Stomach (tissue), 9 donors: ENCODE measurements around the gene EBI3. TPM values are rescaled to one million over a fixed set of nuclear protein-coding genes. Genes with fewer than 3 reads are reported as not detected.

Source experiments
- DNase-seq, 2 donors: peaks; one replicate each; pipeline versions ENCODE4 v3.0.0 to v3.0.0-alpha.2; 2013 to 2019
- H3K27ac ChIP-seq, 5 donors: fragments of 200-600 bp in 4 of 5; sonication (generic) in 4 of 5; one replicate each; pipeline ENCODE4 v1.5.1; 2013 to 2019; ENCODE audit warnings: mild to moderate bottlenecking in 1 of 5, moderate library complexity in 1 of 5
- H3K27me3 ChIP-seq, 3 donors: fragments of 200-600 bp; sonication (generic); one replicate each; pipeline ENCODE4 v1.5.1; 2017 to 2019; ENCODE audit warnings: mixed run types in 1 of 3
- H3K36me3 ChIP-seq, 4 donors: fragments of 200-600 bp; sonication (generic); 1 replicate in 3 of 4; 2 replicates in 1 of 4; pipeline ENCODE4 v1.5.1; 2016 to 2019
- H3K4me1 ChIP-seq, 4 donors: fragments of 200-600 bp; sonication (generic); one replicate each; pipeline ENCODE4 v1.5.1; 2016 to 2019
- H3K4me3 ChIP-seq, 4 donors: fragments of 200-600 bp; sonication (generic) in 3 of 4; one replicate each; pipeline ENCODE4 v1.5.1; 2016 to 2019; ENCODE audit warnings: mild to moderate bottlenecking in 1 of 4
- H3K9me3 ChIP-seq, 4 donors: fragments of 200-600 bp; sonication (generic); one replicate each; pipeline ENCODE4 v1.5.1; 2016 to 2019
- CTCF ChIP-seq, 7 experiments: fragments of 450-650 bp in 4 of 7; fragments of 200-600 bp in 3 of 7; sonication (generic) in 3 of 7; IDR thresholded peaks; one replicate each; pipeline ENCODE4 v1.5.1; 2016 to 2019; ENCODE audit warnings: antibody characterized with exemption in 7 of 7, control low read depth in 2 of 7, mild to moderate bottlenecking in 1 of 7
- EP300 ChIP-seq: sonication (generic); formaldehyde crosslinking; IDR thresholded peaks from one replicate; pipeline ENCODE4 v1.6.1; 2017; ENCODE audit warnings: antibody characterized with exemption
- POLR2A ChIP-seq, 4 donors: fragments of 450-650 bp; IDR thresholded peaks; one replicate each; pipeline ENCODE4 v1.6.1; 2016; ENCODE audit warnings: antibody characterized with exemption in 4 of 4, control low read depth in 2 of 4, mild to moderate bottlenecking in 1 of 4, moderate library complexity in 1 of 4
- POLR2AphosphoS5 ChIP-seq, 3 donors: sonication (generic); formaldehyde crosslinking; IDR thresholded peaks; one replicate each; pipeline ENCODE4 v1.6.1; 2016; ENCODE audit warnings: antibody characterized with exemption in 3 of 3
- WGBS, 5 donors: extraction: QIAGEN DNeasy Blood & Tissue Kit in 3 of 5; methylation state at CpG; one replicate each; pipeline versions ENCODE4 v1.1.5 to v1.1.7; 2013 to 2018; 5-methylcytosine and 5-hydroxymethylcytosine counted together
- intact Hi-C: fragments of 100-400 bp; cut with DNase I; formaldehyde crosslinking; loops from one replicate; pipeline ENCODE4 v1.15.1; 2023; ENCODE audit warnings: low total_unique reads
- polyA plus RNA-seq, 3 donors: library from polyadenylated mRNA; stranded (reverse); fragments of 200-250 nt; gene quantifications; one replicate each; pipeline ENCODE4 v1.2.3, GENCODE V29; 2013
- total RNA-seq, 5 donors: library from RNA; depleted of rRNA; stranded (reverse); fragments of >200 nt; gene quantifications; one replicate each; pipeline versions ENCODE4 v1.1.0 to v1.2.3, GENCODE V29; 2014 to 2016
- donor health status: healthy with polysubstance abuse.
- donor health status: Bipolar disorder and iron deficiency.
- donor health status: healthy.

Gene EBI3
- total and polyA plus RNA-seq, 8 donors = 0.55 to 2.7 (median 2.3) TPM; not detected in 4

DNA sequence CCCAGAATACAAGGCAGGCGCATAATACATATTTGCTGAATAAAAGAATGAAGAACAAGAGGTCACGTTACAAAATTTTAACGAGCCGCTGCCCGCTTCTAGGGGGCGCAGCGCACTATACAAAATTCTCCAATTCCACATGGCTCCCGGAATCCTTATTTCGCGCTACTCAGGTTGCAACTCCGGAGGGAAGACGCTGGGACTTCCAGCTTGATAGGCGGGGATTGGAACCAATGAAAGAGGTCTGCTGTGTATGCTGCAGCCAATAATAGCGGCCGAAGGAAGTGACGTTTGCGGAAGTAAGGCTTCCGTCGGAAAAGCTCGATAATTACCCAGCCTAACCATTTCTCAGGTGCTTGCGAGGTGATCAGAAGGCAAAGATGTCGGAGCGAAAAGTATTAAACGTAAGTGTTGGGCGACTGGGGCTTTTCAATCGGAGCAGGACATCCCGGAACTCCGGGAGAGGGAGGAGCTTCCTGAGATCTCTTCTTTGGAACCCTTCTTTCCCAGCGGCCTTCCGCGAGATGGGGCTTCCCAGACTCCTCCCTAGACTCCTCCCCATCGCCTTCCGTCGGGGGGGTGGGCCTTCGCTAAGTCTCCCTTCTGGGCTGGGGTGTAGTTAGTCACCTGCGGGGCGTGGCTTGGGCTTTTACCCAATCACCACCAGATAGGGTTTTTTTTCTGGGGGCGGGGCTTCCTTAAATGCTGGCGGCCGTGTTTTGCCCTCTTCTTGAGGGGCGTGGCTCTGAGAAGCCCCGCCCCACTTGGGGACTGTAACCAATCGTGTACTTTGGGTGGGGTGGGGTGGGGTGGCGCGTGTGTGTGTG, 17.7 kb downstream of the EBI3 start, which contains the start of gene YJU2:
Gene YJU2 (plus strand): TSS at position 314 of the 827 bp plus-strand sequence. CDS start 67 bp downstream, at position 381.
- Histone ChIP-seq H3K36me3 (peaks cover 34 to 40% (median 35%) of the 10 kb centered on the region in 4 donors), H3K4me3 (peak within 1 kb of the TSS; percentile 43 to 84 (median 54)), H3K4me1 (peaks cover 9 to 17% (median 15%) of the 10 kb centered on the region in 4 donors), H3K27ac (peak within 1 kb of the TSS; percentile 93 to 98 (median 96)), H3K27me3 (no peaks in the 10 kb centered on the region), H3K9me3 (peaks cover 0 to 6% (median 4%) of the 10 kb centered on the region in 4 donors)
- TF ChIP-seq POLR2A (IDR thresholded peaks at IDR 0.05) (no peak), POLR2AphosphoS5 (IDR thresholded peaks at IDR 0.05) (peak; percentile 43 to 69 (median 59)), CTCF (IDR thresholded peaks at IDR 0.05) (peak in 3 of 7 experiments; percentile 12 to 47 (median 36))
- WGBS, 5 donors = 0 to 2% (median 0%) methylated on average over 41 to 45 of the region's 45 CpGs
- DNase-seq = peak; percentile 99
- intact Hi-C loops = no loop called here

DNA sequence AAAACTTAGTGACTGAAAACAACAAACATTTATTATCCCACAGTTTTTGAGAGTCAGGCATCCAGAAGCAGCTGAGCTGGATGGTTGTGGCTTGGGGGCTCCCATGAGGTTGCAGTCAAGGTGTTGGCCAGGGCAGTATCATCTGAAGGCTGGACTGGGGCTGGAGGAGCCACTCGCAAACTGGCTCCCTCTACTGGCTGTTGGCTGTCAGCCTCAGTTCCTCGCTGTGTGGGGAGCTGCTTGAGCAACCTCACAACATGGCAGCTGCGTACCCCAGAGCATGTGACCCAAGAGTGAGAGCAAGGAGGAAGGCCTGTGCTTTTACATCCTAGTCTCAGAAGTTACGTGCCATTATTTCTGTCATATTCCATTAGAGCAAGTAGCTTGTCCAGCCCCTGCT, 27.2 kb downstream of the EBI3 start:
- no peak for TF ChIP-seq POLR2AphosphoS5 (IDR thresholded peaks at IDR 0.05)
- TF ChIP-seq EP300 = no peak
- no peak for TF ChIP-seq CTCF (IDR thresholded peaks at IDR 0.05)
- no peak for TF ChIP-seq POLR2A (IDR thresholded peaks at IDR 0.05)
- intact Hi-C loops = no loop called here
- Histone ChIP-seq H3K4me3 (no peak overlapping the region), H3K36me3 (peaks cover 76 to 100% (median 100%) of the 10 kb centered on the region in 4 donors), H3K27me3 (no peaks in the 10 kb centered on the region), H3K9me3 (peaks cover 0 to 8% (median 4%) of the 10 kb centered on the region in 4 donors), H3K27ac (no peak overlapping the region), H3K4me1 (no peaks in the 10 kb centered on the region)
- 96 to 100% (median 99%) methylated on average over 2 to 4 of the region's 4 CpGs for WGBS, 5 donors
- no peak for DNase-seq

DNA sequence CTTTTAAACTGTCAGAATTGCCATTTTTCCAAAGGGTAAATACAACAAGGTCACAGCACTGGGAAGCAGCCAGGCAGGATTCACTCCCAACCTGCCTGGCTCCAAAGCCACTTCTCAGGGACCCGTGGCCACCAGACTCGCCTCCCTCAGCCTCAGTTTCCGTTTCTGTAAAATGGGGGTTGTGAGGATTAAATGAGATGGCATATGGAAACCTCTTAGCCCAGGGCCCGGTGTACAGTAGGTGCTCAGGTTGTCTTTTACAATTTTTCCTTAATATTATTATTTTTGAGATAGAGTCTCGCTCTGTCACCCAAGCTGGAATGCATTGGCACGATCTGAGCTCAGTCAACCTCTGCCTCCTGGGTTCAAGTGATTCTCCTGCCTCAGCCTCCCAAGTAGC, 27.7 kb downstream of the EBI3 start:
- WGBS, 5 donors = 82 to 98% (median 90%) methylated on average over 6 of the region's 6 CpGs
- Histone ChIP-seq H3K27ac (no peak overlapping the region), H3K27me3 (no peaks in the 10 kb centered on the region), H3K4me3 (no peak overlapping the region), H3K9me3 (peaks cover 0 to 8% (median 4%) of the 10 kb centered on the region in 4 donors), H3K4me1 (no peaks in the 10 kb centered on the region), H3K36me3 (peaks cover 76 to 100% (median 100%) of the 10 kb centered on the region in 4 donors)
- intact Hi-C loops = no loop called here
- TF ChIP-seq EP300 = no peak
- no peak for TF ChIP-seq POLR2A (IDR thresholded peaks at IDR 0.05)
- no peak for TF ChIP-seq CTCF (IDR thresholded peaks at IDR 0.05)
- no peak for TF ChIP-seq POLR2AphosphoS5 (IDR thresholded peaks at IDR 0.05)
- no peak for DNase-seq

DNA sequence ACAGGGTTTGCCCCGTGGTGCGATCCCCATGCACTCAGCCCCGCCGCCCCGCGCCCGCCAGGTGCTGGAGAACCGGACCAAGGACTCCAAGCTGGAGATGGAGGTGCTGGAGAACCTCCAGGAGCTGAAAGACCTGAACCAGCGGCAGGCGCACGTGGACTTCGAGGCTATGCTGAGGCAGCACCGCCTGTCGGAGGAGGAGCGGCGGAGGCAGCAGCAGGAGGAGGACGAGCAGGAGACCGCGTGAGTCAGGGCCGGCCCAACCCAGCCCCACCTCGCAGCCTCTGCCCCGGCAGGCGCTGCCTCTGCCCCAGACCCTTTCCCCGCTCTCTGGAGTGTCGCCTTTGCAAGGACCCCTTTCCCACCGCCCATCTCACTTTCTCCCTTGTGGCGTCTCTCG, 28.9 kb downstream of the EBI3 start:
- intact Hi-C loops = no loop called here
- Histone ChIP-seq H3K9me3 (peaks cover 0 to 8% (median 4%) of the 10 kb centered on the region in 4 donors), H3K4me3 (no peak overlapping the region), H3K27ac (no peak overlapping the region), H3K36me3 (peaks cover 79 to 100% (median 100%) of the 10 kb centered on the region in 4 donors), H3K27me3 (no peaks in the 10 kb centered on the region), H3K4me1 (no peaks in the 10 kb centered on the region)
- no peak for DNase-seq
- WGBS, 5 donors = 91 to 97% (median 95%) methylated on average over 25 to 28 of the region's 28 CpGs
- TF ChIP-seq POLR2A (IDR thresholded peaks at IDR 0.05) (no peak), EP300 (no peak), CTCF (IDR thresholded peaks at IDR 0.05) (no peak), POLR2AphosphoS5 (IDR thresholded peaks at IDR 0.05) (no peak)
